HG02970 (cell line): Measurements from ENCODE around the gene ATP6V1G1.

Experiments used
- ATAC-seq: cut with Tn5 transposase; IDR thresholded peaks from one replicate; pipeline ENCODE4 v1.9.1; 2021; ENCODE audit warnings: mild to moderate bottlenecking, moderate library complexity, moderate number of reproducible peaks; ENCODE audit not compliant: unreplicated experiment, low FRiP score

The ATP6V1G1 gene

DNA sequence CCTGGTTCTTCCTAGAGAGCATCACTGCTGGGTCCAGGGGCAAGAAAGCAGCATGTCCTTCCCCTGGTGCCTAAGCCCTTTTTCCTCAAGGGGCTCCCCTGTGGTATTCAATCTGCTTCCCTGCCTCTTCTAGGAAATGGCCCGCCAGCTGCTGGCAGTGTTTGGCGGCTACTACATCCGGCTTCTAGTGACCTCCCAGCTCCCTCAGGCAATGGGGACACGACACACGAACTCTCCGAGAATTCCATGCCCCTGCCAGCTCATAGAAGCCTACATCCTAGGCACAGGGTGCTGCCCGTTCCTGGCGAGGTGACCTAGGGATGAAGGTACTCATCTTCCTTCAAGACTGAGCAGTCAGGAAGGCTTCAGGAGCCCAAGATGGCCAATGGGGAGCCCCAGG, 55.4 kb downstream of the ATP6V1G1 start:
- ATAC-seq: no peak

DNA sequence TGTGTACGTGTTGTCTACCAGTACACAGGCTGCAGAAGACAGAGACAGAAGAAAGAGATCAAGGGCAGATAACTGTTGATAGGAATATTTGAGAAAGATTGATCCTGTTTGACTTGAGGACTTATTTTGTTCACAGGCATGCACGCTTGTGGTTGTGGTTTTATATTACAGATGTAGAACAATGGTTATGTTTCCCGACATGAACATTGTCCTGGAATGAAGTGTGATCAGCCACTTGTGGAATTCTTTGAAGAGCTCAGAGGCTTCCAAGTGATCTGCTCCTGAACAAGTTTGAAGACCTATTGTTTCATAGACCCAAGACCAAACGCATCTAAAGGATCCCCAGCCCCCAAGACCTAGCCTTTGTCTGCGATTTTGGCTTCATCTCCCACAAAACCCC, 56.3 kb downstream of the ATP6V1G1 start:
- no peak for ATAC-seq
